ENCODE data around the gene GATAD2B.

GATAD2B gene

GRCh38 chr1:153833171-153833570 is 89.6 kb downstream of the GATAD2B start:
- Histone ChIP-seq H2AK5ac (ENCODE audit: low read length) (no peak overlapping the region), H3K27ac (ENCODE audit: low read depth, low read length) (no peak overlapping the region), H4K12ac (ENCODE audit: low read depth, low read length) (no peak overlapping the region), H3K4ac (ENCODE audit: low read depth, low read length) (no peak overlapping the region), H3K9ac (ENCODE audit: low read length) (no peak overlapping the region), H3K79me2 (ENCODE audit: control insufficient read depth, insufficient read depth, low read length, poor library complexity) (no peaks in the 10 kb centered on the region), H2AFZ (ENCODE audit: insufficient read depth, low read length, poor library complexity) (no peak overlapping the region), H3K14ac (ENCODE audit: low read length) (no peak overlapping the region), H4K91ac (ENCODE audit: low read depth, low read length) (no peak overlapping the region), H3K27me3 (ENCODE audit: insufficient read depth, low read length) (no peaks in the 10 kb centered on the region), H3K4me1 (ENCODE audit: control insufficient read depth in 1 of 2, insufficient read depth in 2 of 2, low read length in 2 of 2) (no peaks in the 10 kb centered on the region), H3K79me1 (ENCODE audit: low read length) (no peaks in the 10 kb centered on the region), H4K8ac (ENCODE audit: low read depth, low read length) (no peak overlapping the region), H2BK120ac (ENCODE audit: insufficient read depth, low read length, poor library complexity) (no peak overlapping the region), H2BK5ac (ENCODE audit: low read depth, low read length, poor library complexity) (no peak overlapping the region), H3K23ac (ENCODE audit: low read length) (no peak overlapping the region), H3K9me3 (ENCODE audit: insufficient read depth, low read depth, low read length) (no peaks in the 10 kb centered on the region), H3K18ac (ENCODE audit: low read length) (no peak overlapping the region), H3K4me3 (ENCODE audit: low read depth, low read length) (no peak overlapping the region), H3K36me3 (ENCODE audit: control insufficient read depth in 1 of 2, insufficient read depth in 2 of 2, low read length in 2 of 2) (peaks cover 0 to 8% of the 10 kb centered on the region in 2 experiments), H2BK12ac (ENCODE audit: low read length) (no peak overlapping the region), H3K4me2 (ENCODE audit: low read length) (no peak overlapping the region)
- DNase-seq, result no peak
- no CpG with 5 or more reads among the region's 3 CpGs for WGBS (ENCODE audit: extremely low coverage, insufficient coverage, insufficient read length)

GRCh38 chr1:153832293-153832692 is 90.5 kb downstream of the GATAD2B start:
- H2BK12ac ChIP-seq (ENCODE audit: low read length), result no peak overlapping the region
- no peak overlapping the region for H3K14ac ChIP-seq (ENCODE audit: low read length)
- H3K18ac ChIP-seq (ENCODE audit: low read length), result no peak overlapping the region
- DNase-seq, result no peak
- no peak overlapping the region for H4K91ac ChIP-seq (ENCODE audit: low read depth, low read length)
- no peak overlapping the region for H2BK5ac ChIP-seq (ENCODE audit: low read depth, low read length, poor library complexity)
- no peaks in the 10 kb centered on the region for H3K27me3 ChIP-seq (ENCODE audit: insufficient read depth, low read length)
- H2AFZ ChIP-seq (ENCODE audit: insufficient read depth, low read length, poor library complexity), result no peak overlapping the region
- H3K79me1 ChIP-seq (ENCODE audit: low read length), result no peaks in the 10 kb centered on the region
- H3K23ac ChIP-seq (ENCODE audit: low read length), result no peak overlapping the region
- no peak overlapping the region for H2AK5ac ChIP-seq (ENCODE audit: low read length)
- no peak overlapping the region for H4K8ac ChIP-seq (ENCODE audit: low read depth, low read length)
- no peak overlapping the region for H3K27ac ChIP-seq (ENCODE audit: low read depth, low read length)
- H3K36me3 ChIP-seq (ENCODE audit: control insufficient read depth in 1 of 2, insufficient read depth in 2 of 2, low read length in 2 of 2), result peaks cover 4 to 12% of the 10 kb centered on the region in 2 experiments
- no peak overlapping the region for H3K9ac ChIP-seq (ENCODE audit: low read length)
- no peaks in the 10 kb centered on the region for H3K4me1 ChIP-seq (ENCODE audit: control insufficient read depth in 1 of 2, insufficient read depth in 2 of 2, low read length in 2 of 2)
- no peak overlapping the region for H2BK120ac ChIP-seq (ENCODE audit: insufficient read depth, low read length, poor library complexity)
- H3K4me2 ChIP-seq (ENCODE audit: low read length), result no peak overlapping the region
- no peaks in the 10 kb centered on the region for H3K79me2 ChIP-seq (ENCODE audit: control insufficient read depth, insufficient read depth, low read length, poor library complexity)
- H3K4ac ChIP-seq (ENCODE audit: low read depth, low read length), result no peak overlapping the region
- no peak overlapping the region for H4K12ac ChIP-seq (ENCODE audit: low read depth, low read length)
- no CpG with 5 or more reads among the region's 3 CpGs for WGBS (ENCODE audit: extremely low coverage, insufficient coverage, insufficient read length)
- H3K4me3 ChIP-seq (ENCODE audit: low read depth, low read length), result no peak overlapping the region
- no peaks in the 10 kb centered on the region for H3K9me3 ChIP-seq (ENCODE audit: insufficient read depth, low read depth, low read length)

GRCh38 chr1:153831026-153831425 is 91.7 kb downstream of the GATAD2B start:
- H3K14ac ChIP-seq (ENCODE audit: low read length), result no peak overlapping the region
- H4K12ac ChIP-seq (ENCODE audit: low read depth, low read length), result no peak overlapping the region
- H3K79me2 ChIP-seq (ENCODE audit: control insufficient read depth, insufficient read depth, low read length, poor library complexity), result no peaks in the 10 kb centered on the region
- H4K91ac ChIP-seq (ENCODE audit: low read depth, low read length), result no peak overlapping the region
- no CpG with 5 or more reads among the region's 2 CpGs for WGBS (ENCODE audit: extremely low coverage, insufficient coverage, insufficient read length)
- H3K4me2 ChIP-seq (ENCODE audit: low read length), result no peak overlapping the region
- H2AK5ac ChIP-seq (ENCODE audit: low read length), result no peak overlapping the region
- no peak overlapping the region for H2BK120ac ChIP-seq (ENCODE audit: insufficient read depth, low read length, poor library complexity)
- H3K23ac ChIP-seq (ENCODE audit: low read length), result no peak overlapping the region
- no peak overlapping the region for H3K4me3 ChIP-seq (ENCODE audit: low read depth, low read length)
- H3K79me1 ChIP-seq (ENCODE audit: low read length), result no peaks in the 10 kb centered on the region
- H2BK12ac ChIP-seq (ENCODE audit: low read length), result no peak overlapping the region
- H3K4ac ChIP-seq (ENCODE audit: low read depth, low read length), result no peak overlapping the region
- no peaks in the 10 kb centered on the region for H3K9me3 ChIP-seq (ENCODE audit: insufficient read depth, low read depth, low read length)
- no peaks in the 10 kb centered on the region for H3K27me3 ChIP-seq (ENCODE audit: insufficient read depth, low read length)
- H2BK5ac ChIP-seq (ENCODE audit: low read depth, low read length, poor library complexity), result no peak overlapping the region
- H4K8ac ChIP-seq (ENCODE audit: low read depth, low read length), result no peak overlapping the region
- no peak for DNase-seq
- H3K9ac ChIP-seq (ENCODE audit: low read length), result no peak overlapping the region
- H2AFZ ChIP-seq (ENCODE audit: insufficient read depth, low read length, poor library complexity), result no peak overlapping the region
- no peaks in the 10 kb centered on the region for H3K4me1 ChIP-seq (ENCODE audit: control insufficient read depth in 1 of 2, insufficient read depth in 2 of 2, low read length in 2 of 2)
- H3K27ac ChIP-seq (ENCODE audit: low read depth, low read length), result no peak overlapping the region
- peaks cover 12 to 19% of the 10 kb centered on the region in 2 experiments for H3K36me3 ChIP-seq (ENCODE audit: control insufficient read depth in 1 of 2, insufficient read depth in 2 of 2, low read length in 2 of 2)
- no peak overlapping the region for H3K18ac ChIP-seq (ENCODE audit: low read length)

GRCh38 chr1:153827168-153827964 is 95.4 kb downstream of the GATAD2B start:
- no peak overlapping the region for H3K23ac ChIP-seq (ENCODE audit: low read length)
- no peak overlapping the region for H4K12ac ChIP-seq (ENCODE audit: low read depth, low read length)
- H2AK5ac ChIP-seq (ENCODE audit: low read length), result no peak overlapping the region
- no peak for DNase-seq
- H3K79me2 ChIP-seq (ENCODE audit: control insufficient read depth, insufficient read depth, low read length, poor library complexity), result no peaks in the 10 kb centered on the region
- no peak overlapping the region for H3K14ac ChIP-seq (ENCODE audit: low read length)
- H3K4me2 ChIP-seq (ENCODE audit: low read length), result no peak overlapping the region
- no peak overlapping the region for H3K27ac ChIP-seq (ENCODE audit: low read depth, low read length)
- H3K27me3 ChIP-seq (ENCODE audit: insufficient read depth, low read length), result no peaks in the 10 kb centered on the region
- H4K8ac ChIP-seq (ENCODE audit: low read depth, low read length), result no peak overlapping the region
- H2BK120ac ChIP-seq (ENCODE audit: insufficient read depth, low read length, poor library complexity), result no peak overlapping the region
- H3K9me3 ChIP-seq (ENCODE audit: insufficient read depth, low read depth, low read length), result no peaks in the 10 kb centered on the region
- WGBS (ENCODE audit: extremely low coverage, insufficient coverage, insufficient read length), result no CpG with 5 or more reads among the region's 6 CpGs
- no peak overlapping the region for H3K4ac ChIP-seq (ENCODE audit: low read depth, low read length)
- no peak overlapping the region for H3K9ac ChIP-seq (ENCODE audit: low read length)
- no peaks in the 10 kb centered on the region for H3K79me1 ChIP-seq (ENCODE audit: low read length)
- no peak overlapping the region for H2BK5ac ChIP-seq (ENCODE audit: low read depth, low read length, poor library complexity)
- H2BK12ac ChIP-seq (ENCODE audit: low read length), result no peak overlapping the region
- H3K18ac ChIP-seq (ENCODE audit: low read length), result no peak overlapping the region
- H3K36me3 ChIP-seq (ENCODE audit: control insufficient read depth in 1 of 2, insufficient read depth in 2 of 2, low read length in 2 of 2), result peaks cover 15 to 24% of the 10 kb centered on the region in 2 experiments
- no peak overlapping the region for H3K4me3 ChIP-seq (ENCODE audit: low read depth, low read length)
- H4K91ac ChIP-seq (ENCODE audit: low read depth, low read length), result no peak overlapping the region
- no peaks in the 10 kb centered on the region for H3K4me1 ChIP-seq (ENCODE audit: control insufficient read depth in 1 of 2, insufficient read depth in 2 of 2, low read length in 2 of 2)
- H2AFZ ChIP-seq (ENCODE audit: insufficient read depth, low read length, poor library complexity), result no peak overlapping the region

All from trophoblast cell (in vitro differentiated cells and primary cell).